ENCODE results near the gene DCAF11.

Gene DCAF11

GRCh38 chr14:24096545-24097181 is 17.9 kb upstream of the DCAF11 start:
- no peak for DNase-seq (ENCODE audit: low read depth)
- TF ChIP-seq CTCF (IDR thresholded peaks at IDR 0.05; ENCODE audit: low read depth, low read length, missing control alignments): no peak
- H3K4me3 ChIP-seq (ENCODE audit: low read depth, low read length): no peak overlapping the region

GRCh38 chr14:24098229-24098926 is 16.2 kb upstream of the DCAF11 start:
- TF ChIP-seq CTCF (IDR thresholded peaks at IDR 0.05; ENCODE audit: low read depth, low read length, missing control alignments): no peak
- no peak overlapping the region for H3K4me3 ChIP-seq (ENCODE audit: low read depth, low read length)
- no peak for DNase-seq (ENCODE audit: low read depth)

- DNase-seq (ENCODE audit: low read depth): no peak
- no peak overlapping the region for H3K4me3 ChIP-seq (ENCODE audit: low read depth, low read length)
- no peak for TF ChIP-seq CTCF (IDR thresholded peaks at IDR 0.05; ENCODE audit: low read depth, low read length, missing control alignments)
Observed at GRCh38 chr14:24098927-24099813, 15.4 kb upstream of the DCAF11 start.

GRCh38 chr14:24100197-24100981 is 14.2 kb upstream of the DCAF11 start:
- no peak overlapping the region for H3K4me3 ChIP-seq (ENCODE audit: low read depth, low read length)
- no peak for DNase-seq (ENCODE audit: low read depth)
- no peak for TF ChIP-seq CTCF (IDR thresholded peaks at IDR 0.05; ENCODE audit: low read depth, low read length, missing control alignments)

- TF ChIP-seq CTCF (IDR thresholded peaks at IDR 0.05; ENCODE audit: low read depth, low read length, missing control alignments): no peak
- H3K4me3 ChIP-seq (ENCODE audit: low read depth, low read length): no peak overlapping the region
- DNase-seq (ENCODE audit: low read depth): no peak
Observed at GRCh38 chr14:24100982-24101494, 13.5 kb upstream of the DCAF11 start.

GRCh38 chr14:24102357-24103048 is 12.1 kb upstream of the DCAF11 start:
- H3K4me3 ChIP-seq (ENCODE audit: low read depth, low read length): no peak overlapping the region
- DNase-seq (ENCODE audit: low read depth): no peak
- TF ChIP-seq CTCF (IDR thresholded peaks at IDR 0.05; ENCODE audit: low read depth, low read length, missing control alignments): no peak
